Measurements from ENCODE around the gene RBFOX2. TPM values are rescaled to one million over a fixed set of nuclear protein-coding genes. Genes with fewer than 3 reads are reported as not detected.

RBFOX2 gene
- total RNA-seq, 1 donor: 187 TPM

DNA sequence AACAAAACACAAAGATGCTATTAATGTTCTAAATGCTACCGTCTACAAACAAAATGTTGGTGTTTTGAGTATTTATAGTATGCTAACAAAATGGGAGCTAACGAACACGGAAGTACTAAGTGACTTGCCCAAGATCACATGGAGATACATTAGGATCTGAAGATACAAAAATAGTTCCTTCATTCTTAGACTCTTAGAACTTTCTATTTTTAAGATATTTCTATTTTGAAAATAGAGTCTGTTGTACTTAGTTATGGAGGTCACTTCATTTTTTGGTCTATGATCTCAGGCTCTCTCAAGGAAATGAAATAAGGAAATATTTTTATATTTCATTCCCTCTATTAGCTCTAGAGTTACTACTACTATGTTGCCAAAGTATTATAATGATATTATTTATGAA is 246.7 kb downstream of the RBFOX2 start:
- no peak for DNase-seq (ENCODE audit: low read depth)
- TF ChIP-seq, protein P1, sequence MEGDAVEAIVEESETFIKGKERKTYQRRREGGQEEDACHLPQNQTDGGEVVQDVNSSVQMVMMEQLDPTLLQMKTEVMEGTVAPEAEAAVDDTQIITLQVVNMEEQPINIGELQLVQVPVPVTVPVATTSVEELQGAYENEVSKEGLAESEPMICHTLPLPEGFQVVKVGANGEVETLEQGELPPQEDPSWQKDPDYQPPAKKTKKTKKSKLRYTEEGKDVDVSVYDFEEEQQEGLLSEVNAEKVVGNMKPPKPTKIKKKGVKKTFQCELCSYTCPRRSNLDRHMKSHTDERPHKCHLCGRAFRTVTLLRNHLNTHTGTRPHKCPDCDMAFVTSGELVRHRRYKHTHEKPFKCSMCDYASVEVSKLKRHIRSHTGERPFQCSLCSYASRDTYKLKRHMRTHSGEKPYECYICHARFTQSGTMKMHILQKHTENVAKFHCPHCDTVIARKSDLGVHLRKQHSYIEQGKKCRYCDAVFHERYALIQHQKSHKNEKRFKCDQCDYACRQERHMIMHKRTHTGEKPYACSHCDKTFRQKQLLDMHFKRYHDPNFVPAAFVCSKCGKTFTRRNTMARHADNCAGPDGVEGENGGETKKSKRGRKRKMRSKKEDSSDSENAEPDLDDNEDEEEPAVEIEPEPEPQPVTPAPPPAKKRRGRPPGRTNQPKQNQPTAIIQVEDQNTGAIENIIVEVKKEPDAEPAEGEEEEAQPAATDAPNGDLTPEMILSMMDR (IDR thresholded peaks at IDR 0.05; ENCODE audit: insufficient read depth, low read length): no peak
- H3K4me3 ChIP-seq (ENCODE audit: low read depth, low read length): no peak overlapping the region

DNA sequence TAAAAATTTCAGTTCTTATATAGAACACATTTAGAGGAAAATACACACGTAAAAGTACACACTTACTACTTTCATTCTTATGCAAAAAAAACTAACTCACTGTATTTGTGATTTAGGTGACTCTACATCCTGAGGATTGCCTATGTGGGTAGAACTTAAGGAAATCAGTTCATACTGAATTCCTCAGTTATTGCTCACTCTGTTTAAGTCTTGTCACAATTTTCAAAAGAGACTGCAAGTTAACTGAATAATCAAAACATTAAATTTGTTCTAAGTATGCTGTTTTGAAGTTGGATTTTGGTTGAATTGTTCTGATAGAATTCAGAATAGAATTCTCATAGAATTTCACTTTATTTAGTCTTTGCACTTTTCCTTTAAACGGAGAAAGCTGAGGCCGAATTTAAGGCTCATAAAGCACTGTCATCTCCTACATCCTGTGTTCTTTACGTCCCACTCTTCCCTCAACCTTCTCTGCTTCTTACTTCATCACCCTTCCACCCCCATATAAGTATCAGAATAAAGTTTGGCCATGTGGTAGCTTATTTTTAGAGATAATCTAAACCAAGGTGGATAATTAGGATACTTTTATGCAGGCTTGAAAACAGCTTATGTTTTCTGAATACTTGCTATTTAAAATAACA is 251.2 kb downstream of the RBFOX2 start:
- peak; percentile 74 for DNase-seq (ENCODE audit: low read depth)
- TF ChIP-seq, protein P1 (IDR thresholded peaks at IDR 0.05; ENCODE audit: insufficient read depth, low read length): no peak
- H3K4me3 ChIP-seq (ENCODE audit: low read depth, low read length): no peak overlapping the region

GRCh38 chr22:35775339-35775738 is 253.3 kb downstream of the RBFOX2 start:
- DNase-seq (ENCODE audit: low read depth): no peak
- no peak overlapping the region for H3K4me3 ChIP-seq (ENCODE audit: low read depth, low read length)
- TF ChIP-seq, protein P1 (IDR thresholded peaks at IDR 0.05; ENCODE audit: insufficient read depth, low read length): no peak

- TF ChIP-seq, protein P1 (IDR thresholded peaks at IDR 0.05; ENCODE audit: insufficient read depth, low read length): no peak
- no peak overlapping the region for H3K4me3 ChIP-seq (ENCODE audit: low read depth, low read length)
- DNase-seq (ENCODE audit: low read depth): no peak
Observed at GRCh38 chr22:35769974-35770373, 258.6 kb downstream of the RBFOX2 start.

DNA sequence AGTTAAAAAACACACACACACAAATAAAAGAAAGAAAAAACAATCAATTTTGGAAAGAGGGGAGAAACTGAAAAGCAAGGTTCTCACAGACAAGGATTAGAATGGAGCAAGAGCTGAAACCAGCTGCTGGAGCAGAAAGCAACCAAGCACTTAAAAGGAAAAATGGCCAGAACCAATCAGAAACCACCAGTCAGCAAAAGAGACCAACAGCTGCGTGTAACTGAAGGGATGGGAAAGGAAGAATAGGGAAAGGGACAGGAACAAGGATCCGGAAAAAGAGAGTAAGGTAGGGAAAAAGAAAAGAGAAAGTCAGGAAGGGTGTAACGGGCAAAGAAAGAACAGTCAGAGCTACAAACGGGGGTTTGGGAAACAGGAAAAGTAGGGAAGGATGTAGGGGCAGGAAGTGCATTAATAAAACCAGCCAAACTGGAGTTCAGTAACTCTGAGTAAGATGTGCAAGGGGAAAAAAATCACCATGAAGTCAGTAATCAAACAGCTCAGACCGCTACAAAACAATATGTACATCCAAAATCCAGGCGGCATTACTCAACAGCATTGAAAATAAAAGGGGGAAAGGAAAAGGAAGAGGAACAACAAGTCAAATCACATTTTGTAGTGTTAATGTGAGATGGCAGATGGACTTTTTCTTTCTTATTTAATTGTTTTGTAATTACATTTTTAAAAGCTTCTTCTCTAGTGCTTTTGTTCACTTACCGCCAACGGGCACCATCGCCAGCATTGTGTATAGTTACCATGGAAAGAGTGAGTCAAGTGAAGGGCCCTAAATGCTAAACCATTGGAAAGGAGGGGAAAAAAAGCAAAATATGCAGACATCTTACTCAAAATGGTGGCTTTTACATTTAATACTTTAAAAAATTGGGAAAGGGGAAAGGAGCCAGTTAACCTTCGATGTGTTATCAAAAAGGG is 261.7 kb downstream of the RBFOX2 start:
- peak; percentile 35 for DNase-seq (ENCODE audit: low read depth)
- no peak overlapping the region for H3K4me3 ChIP-seq (ENCODE audit: low read depth, low read length)
- TF ChIP-seq, protein P1 (IDR thresholded peaks at IDR 0.05; ENCODE audit: insufficient read depth, low read length): no peak

- H3K4me3 ChIP-seq (ENCODE audit: low read depth, low read length): no peak overlapping the region
- TF ChIP-seq, protein P1 (IDR thresholded peaks at IDR 0.05; ENCODE audit: insufficient read depth, low read length): peak; percentile 25
- DNase-seq (ENCODE audit: low read depth): peak; percentile 35
Observed at GRCh38 chr22:35761037-35761436, 267.6 kb downstream of the RBFOX2 start.
